ENCODE results near the gene ZNF740.
A peak's percentile ranks its signal among the peaks of the same experiment; 100 is the strongest.
"Not testable (repeated sequence)": the region's sequence is repeated elsewhere in the genome, so short reads cannot be mapped to it uniquely, and the experiment has no call there.

ZNF740 gene

DNA sequence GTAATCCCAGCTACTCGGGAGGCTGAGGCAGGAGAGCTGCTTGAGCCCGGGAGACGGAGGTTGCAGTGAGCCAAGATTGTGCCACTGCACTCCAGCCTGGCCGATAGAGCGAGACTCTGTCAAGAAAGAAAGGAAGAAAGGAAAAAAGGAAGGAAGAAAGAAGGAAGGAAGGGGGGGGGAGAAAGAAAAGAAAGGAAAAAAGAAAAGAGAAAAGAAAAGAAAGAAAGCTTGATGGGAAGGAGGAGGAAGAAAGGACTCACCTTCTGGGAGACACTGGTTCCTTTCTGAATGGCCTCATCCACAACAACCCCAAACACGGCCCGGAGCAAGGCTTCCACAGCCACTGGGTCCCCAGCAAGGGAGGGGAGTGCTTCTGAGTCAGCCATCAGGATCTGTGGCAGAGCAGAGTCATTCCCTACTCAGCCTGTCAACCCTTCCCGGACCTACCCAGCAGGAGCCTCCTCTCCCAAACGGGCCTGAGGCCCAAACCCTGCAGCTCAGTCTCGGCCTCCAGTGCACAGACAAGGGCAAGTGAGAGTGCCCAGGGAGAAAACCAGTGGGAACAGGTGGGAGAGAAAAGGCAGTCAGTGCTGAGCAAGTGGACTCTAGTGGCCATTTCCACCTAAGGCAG is 7.3 kb upstream of the ZNF740 start:
- no peak for DNase-seq

DNA sequence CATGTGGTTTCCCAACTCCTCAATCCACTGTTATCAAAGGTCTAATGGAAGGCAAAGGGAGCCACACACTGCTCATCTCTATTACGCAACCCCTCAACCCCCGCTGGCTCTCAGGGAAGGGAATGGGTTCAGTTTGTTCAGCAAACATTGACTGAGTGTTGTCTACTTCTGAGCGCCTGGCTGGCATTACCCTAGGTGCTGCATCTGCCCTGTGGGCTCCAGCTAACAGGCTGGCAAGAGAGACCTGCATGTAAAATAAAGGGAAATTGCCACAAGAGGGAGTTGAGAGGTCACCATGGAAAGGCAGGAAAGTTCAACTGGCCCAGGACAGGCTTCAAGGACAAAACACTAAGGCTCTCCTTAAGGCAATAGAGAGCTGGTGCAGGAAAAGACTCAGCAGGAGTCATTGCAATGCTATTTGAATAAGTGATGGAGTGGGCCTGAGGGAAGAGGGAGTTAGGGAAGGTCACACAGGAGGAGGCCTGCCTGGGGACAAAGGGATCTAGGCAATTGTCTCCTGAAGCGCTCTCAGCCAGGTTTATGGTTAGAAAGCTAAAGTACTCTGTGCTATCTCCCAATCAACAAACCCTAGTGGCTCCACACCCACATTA is 5.5 kb upstream of the ZNF740 start:
- DNase-seq = peak; percentile 16

DNA sequence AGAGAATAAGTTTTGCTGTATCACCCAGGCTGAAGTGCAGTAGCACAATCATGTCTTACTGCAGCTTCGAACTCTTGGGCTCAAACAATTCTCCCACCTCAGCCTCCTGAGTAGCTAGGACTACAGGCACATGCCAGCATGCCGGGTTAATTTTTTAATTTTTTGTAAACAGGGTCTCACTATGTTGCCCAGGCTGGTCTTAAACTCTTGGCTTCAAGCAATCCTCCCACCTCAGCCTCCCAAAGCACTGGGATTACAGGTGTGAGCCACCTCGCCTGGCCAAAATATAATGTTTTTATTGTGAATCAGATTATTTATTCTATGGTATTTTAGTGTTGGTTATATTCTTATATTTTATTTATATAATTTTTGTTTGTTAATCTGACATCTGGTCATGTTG is 3.8 kb upstream of the ZNF740 start:
- DNase-seq = no peak

DNA sequence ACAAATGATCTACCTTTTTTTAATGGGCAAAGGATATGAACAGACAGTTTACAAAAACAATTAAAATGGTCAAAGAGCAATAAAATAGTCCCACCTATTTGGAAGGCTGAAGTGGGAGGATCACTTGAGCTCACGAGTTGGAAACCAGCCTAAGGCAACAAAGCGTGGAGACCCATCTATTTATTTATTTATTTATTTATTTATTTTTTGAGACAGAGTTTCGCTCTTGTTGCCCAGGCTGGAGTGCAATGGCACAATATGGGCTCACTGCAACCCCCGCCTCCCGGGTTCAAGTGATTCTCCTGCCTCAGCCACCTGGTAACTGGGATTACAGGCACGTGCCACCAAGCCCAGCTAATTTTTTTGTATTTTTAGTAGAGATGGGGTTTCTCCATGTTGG is 3.1 kb upstream of the ZNF740 start:
- DNase-seq = peak; percentile 7

DNA sequence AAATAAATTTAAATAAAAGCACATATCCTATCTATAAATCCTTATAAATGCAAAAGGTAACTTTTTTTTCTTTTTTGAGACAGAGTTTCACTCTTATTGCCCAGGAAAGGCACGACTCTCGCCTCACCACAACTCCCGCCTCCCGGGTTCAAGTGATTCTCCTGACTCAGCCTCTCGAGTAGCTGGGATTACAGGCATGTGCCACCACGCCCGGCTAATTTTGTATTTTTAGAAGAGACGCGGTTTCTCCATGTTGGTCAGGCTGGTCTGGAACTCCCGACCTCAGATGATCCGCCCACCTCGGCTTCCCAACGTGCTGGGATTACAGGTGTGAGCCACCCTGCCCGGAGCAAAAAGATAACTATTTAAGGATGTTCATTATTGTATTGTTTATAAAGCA is 1.7 kb upstream of the ZNF740 start:
- not testable (repeated sequence) for DNase-seq

DNA sequence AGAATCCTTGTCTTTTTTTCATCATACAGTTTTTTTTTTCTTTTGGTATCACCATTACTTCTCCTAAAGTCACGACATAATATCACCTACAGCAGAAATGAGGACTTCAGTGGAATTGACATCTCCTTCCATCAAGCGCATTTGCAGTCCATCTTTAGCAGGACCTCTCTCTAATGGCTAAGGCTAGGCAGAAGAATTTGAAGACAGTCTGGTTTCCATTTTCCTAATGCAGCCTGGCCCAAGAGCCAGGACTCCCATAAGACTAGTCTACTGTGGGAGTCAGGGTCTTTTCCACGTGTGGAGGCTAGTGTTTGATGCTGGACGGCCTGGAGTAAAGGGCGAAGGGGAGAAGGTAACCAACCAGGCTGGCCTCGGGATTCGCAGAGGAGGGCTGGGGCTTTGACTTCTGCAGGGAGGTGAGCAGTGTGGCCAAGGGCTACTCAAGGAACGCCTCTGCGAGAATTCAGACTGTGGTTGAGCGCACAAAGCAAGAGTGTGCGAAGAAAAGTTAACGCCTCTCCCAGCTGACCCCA is 769 bp upstream of the ZNF740 start:
- no peak for DNase-seq

DNA sequence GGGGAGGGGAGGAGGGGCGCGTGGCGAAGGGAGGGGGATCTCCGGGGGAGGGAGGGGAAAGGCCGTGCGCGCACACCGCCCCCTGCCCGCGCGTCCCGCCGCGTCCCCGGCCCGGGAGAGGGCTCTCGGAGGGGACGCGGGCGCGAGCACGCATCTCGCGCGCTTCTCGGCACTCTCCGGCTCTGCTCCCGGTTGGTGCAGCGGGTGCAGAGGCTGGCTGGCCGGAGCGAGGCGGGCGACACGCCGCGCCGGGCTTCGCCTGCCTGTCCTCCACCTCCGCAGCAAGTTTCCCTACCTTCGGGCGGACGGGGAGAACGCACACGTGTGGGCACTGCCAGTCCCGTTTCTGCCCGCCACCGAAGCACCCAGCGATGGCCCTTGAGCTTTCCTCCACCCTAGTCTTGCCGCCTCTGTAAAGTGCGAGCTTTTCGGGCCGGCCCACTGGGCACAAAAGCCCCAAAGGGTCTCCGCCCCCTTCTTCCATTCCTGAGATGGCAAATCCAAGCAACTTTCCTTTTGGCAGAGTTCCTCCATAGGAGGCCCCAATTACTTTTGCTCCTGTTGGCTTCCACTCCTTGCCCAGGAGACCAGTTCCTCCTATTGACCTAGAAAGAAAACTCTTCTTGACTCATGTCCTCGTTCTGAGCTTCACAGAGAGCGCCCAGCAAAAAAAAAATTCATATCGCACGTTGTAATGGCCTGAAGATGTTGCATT is 566 bp downstream of the ZNF740 start:
- no peak for DNase-seq

DNA sequence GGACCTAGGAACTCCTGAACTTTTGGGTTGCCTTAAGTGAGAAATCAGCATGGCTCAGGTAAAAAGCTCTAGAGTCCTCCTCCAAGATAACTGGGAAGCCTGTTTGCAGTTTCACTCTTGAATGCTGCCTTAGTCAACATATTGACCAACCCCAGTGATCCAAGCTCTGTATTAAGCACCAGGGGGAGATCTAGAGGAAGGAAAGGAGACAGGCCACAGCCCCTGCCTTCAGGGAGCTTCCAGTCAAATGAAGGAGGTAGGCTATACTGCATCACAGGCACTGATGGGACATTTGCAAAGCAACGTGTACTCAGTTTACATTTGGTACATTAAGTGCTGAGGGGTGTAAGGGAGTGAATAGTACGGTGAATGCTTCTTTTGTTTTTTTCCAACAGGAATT is 1.4 kb downstream of the ZNF740 start:
- no peak for DNase-seq

DNA sequence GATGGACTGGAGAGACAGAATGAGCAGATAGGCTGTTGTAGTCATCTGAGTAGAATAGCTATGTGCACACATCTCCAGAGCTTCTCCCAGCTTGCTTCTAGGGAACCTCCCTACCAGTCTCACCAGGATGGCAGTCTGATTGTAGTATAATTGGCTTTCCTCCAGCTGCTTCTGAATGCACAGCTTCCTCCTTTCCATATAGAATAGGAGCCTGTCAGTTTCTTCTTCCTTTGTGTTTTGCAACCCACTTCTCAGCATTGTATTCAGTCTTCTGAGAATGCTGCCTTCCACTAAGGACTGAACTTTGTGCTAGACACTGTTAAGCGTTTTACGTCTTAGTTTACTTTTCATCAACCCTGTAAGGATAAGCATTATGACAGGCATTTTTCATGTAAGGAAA is 2.4 kb downstream of the ZNF740 start:
- DNase-seq = no peak

DNA sequence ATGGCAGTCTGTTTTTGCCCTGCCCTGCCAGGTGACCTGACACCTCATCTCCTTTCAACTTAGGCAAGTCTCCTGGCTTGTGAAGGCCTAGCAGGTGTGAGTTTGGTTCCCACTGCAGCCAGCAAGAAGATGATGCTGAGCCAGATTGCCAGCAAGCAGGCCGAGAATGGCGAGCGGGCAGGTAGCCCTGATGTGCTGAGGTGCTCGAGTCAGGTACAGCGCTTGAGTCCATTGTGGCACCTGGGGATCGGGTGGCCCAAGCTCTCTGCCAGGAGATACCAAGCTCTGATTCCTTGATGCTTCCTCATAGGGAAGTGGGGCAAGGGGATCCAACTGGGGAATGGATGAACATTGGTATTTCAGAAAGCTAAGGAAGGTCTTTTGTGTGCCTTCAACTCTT is 4.3 kb downstream of the ZNF740 start:
- no peak for DNase-seq

DNA sequence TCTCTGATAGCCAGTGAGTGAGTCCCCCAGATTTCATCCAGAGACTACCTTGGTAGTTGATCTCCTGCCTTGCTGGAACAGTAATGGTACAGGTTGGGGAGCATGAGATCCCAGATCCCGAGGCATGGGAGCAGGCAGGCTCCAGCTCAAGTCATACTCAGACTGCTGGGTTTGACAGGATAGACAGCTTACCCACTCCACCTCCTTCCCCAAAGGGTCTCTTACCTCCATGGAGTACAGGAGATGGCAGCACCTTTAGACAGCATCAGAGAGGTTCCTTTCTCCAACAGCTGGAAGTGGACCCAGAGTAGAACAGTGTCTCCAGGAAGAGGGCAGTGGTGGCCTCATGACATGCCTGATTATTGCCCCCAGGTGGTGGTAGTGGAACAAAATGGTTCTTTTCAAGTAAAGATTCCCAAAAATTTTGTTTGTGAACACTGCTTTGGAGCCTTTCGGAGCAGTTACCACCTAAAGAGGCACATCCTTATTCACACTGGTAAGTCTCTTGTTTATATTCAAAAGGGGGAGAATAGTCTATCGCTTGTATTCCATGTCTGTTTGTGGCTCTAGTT is 5.1 kb downstream of the ZNF740 start:
- DNase-seq = no peak

DNA sequence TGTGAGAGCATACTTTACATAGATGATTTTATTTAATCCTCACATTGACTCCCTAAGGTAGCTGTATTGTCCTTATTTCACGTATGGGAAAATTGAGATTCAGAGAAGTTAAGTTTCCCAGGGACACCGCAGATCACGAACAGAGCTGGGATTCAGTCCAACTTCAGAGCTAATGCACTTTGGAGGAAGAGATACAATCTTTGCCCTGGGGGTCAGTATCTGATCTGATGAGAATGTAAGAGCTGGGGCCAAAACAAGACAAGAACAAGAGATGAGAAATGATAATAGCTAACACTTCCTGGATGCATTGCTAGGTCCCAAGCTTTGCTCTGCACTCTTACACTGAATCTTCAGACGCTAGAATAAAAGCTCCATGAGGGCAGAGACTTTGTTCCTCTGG is 6.2 kb downstream of the ZNF740 start:
- DNase-seq = no peak

DNA sequence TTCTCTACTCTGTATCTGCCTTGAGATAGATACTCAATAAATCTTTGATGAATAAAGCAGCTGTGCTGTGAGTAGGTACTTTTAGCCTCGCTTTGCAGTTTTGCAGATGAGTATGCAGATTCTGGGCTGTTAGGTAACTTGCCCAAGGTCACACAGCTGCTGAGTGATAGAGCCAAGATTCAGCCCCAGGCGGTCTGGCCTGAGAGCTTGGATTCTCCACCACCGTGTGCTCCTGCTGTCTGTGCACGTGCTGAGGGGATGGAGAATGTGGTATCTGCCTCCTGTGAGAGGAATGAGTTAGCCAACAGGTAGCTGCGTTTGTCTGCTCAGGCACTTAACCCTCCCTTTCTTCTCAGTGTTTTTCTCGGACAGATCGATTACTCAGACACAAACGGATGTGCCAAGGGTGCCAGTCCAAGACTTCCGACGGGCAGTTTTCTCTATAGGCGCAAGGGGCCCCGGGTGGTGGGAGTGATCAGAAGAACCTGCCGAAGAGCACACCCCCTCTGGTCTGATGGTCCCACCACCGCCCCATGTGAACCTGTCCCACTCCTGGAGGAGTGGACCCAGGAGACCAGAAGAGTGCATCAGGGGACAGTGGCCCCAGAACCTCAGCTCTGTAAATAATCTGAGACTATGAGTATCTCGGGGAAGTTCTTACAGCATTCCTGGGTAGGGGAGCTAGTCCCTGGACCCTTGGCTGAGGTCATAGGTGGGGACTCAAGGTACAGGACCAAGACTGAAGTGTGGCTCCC is 6.8 kb downstream of the ZNF740 start:
- no peak for DNase-seq

DNA sequence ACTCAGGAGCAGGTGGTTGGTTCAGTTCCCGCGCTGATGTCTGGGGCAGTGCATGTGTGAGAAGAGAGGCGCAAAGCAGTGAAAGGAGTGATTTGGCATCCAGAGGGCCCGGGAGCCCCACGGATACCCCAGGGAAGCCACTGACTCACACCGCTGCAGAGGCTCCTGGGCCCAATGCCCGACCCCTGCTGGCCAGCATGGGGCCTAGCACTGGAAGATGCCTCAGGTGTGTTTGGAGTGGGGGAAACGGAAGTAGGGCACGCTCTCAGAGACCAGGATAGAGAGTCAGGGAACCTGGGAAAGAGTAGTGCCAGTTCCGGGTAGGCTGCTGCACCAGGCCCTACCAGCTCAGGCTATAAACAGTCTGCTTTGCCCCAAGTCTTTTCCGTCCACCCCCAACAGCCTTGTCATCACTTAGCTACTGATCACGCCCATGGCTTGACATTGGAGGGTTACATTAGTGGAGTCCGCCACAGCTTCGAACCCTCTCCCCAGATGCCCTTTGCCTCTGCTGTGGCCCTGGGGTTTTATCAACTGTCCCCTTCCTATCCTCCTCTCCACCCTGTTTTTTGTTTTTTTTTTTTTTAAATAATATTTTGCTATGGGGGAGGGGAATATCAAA is 9.7 kb downstream of the ZNF740 start:
- DNase-seq = peak; percentile 18

DNA sequence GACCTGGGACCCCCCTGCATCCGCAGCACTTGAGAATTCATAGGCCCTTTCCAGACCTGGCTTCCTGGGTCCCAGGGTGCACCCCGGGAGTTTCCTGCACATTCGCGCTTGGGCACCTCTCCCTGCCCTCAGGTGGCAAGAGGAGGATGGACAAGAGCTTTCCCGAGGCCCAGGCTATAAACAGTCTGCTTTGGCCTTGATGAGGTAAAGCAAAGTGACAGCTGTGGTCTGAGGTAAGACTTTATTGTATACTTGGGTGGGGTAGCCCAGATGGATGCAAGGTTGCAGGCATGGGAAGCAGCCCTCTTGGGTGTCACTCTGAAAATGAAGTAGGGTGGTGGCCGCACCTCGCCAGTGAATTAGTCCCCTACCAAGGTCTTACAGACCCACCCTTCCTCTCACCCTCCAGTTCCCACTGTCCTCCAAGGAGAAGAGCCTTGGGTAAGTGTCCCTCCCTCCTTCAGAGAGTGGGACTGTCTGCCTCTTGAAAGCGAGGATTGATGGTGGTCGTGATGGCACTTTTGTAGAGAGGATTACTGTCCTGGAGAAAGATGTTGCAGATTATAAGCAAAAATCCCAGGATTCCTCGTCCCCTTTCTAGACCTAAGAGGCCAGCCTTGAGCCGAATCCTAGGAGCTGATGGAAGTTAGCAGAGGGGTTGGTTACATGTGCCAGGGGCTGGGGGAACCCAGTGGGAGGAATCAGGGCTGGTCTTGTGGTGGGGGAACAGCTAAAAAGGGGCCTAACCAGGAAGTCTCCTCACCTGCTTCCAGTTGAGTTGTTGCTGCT is 10.8 kb downstream of the ZNF740 start:
- DNase-seq = no peak

DNA sequence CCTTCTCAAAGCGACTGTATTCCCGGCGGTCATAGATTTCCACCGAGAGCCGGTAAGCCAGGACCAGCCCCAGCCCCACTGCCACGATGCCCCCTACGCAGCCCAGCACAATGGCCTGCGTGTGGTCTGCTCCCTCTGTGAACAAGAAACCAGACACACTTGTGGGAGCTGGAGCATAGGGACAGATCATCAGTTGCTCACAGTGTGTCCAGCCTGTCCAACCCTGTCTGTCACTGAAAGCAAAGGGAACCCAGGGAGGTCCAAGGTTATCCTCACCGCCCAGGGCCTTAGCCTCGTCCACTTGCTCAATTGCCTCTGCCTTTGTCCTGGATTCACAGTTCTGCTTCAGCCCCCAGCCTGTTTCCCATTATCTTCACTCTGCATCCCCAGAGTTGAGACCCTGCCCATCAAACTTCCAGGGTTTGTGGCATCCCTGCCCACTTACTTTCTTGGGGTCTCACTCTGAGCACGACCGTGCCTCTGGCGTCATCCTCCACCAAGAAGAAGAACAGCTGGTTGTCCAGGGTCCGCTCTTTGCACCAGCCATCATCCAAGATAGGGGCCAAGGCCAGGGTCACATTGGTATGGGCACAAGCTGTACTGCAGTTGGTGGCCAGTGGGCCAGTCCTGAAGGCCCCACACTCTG is 11.5 kb downstream of the ZNF740 start:
- DNase-seq = no peak

DNA sequence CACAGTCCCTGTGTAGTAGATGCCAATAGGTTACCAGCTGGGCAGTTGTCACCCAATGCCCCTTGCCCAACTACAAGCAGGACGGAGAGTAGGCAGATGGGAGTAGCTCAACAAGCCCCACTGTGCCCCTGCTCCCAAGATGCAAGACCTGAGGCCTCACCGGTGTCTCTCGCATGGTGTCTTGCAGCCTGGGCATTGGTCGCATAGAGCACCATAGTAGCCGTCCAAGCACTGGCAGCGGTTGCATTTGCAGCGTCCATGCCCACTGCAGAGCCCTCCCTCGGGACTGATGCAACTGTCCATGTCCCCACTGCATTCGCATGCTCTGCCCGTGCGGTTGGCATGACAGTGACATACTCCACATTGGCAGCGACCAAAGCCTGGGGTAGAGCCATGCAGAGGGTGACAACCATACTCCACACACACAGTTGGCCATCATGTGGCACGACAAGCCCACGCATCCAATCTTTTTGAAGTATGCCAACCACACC is 12.1 kb downstream of the ZNF740 start:
- DNase-seq = no peak

DNA sequence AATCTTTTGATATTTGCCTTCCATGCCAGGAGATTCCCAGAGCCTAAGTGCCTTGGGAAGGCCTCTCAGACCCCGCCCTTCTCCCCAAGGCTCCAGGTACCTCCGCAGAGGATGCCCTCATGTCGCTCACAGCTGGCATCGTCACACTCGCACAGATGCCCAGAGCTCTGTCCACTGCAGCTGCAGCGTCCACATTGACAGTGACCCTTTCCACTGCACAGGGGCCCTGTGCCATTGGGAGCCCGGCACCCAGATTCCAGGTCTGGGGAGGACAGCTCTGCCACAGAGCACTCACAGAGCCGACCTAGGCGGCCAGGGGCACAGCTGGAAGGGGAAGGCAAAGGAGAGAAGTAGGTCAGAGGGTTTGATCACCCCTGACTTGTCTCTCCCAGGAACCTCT is 12.5 kb downstream of the ZNF740 start:
- no peak for DNase-seq

DNA sequence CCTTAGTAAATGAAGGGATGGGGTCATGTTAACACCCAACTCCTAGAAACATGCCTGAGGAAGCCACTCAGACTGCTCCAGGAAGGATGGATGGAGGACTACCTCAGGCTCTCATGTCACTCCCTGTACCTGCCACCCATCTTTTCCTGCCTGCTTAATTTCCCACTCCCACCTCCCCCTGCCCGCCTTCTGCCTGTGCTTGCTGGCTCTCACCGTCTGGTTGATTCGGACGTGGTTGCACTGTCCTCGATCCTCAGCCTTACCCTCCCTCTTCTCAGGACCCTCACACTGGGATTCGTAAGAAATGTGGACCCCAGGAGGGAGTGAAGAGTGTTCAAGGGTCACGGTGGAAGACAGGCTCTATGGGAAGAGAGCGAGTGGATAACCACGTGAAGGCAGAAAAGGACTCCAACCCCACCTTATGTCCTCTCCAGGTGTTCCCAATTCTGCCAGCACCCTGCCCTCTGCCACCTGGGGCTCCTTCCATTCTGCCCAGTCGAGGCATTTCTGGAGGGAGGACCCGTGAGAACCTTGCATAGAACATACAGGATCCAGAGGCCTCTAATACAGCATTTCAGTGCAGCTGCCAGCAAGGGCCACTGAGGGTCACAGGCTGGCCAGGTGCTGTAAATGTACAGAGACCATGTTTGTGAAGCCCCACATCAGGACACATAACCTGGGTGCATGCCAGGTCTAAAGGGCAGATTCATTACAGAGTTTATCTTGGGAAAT is 13.6 kb downstream of the ZNF740 start:
- DNase-seq = no peak

DNA sequence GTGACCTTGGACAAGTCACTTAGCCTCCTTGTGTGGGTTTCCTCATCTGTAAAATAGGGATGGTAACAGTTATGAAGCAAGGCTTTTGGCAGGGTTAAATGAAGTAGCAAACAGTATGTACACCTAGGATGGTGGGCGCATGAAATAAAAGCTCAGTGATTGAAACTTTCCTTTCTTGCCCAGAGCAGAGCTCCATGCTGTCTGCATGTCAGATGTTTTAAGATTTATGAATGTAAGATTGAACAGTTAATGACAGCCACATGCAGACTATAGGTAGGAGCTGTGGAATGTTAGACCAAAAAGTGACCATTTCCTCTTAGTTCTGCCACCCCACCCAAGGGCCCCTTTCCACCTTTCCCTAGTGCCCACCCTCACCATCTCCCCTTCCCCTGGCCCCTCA is 14.5 kb downstream of the ZNF740 start:
- no peak for DNase-seq

Measured in DMS79 treated with DMSO at 0.1 percent for 48 hours (cell line).